Stimulated activated naive CD8-positive, alpha-beta T cell treated with anti-CD3 and anti-CD28 coated beads, Interleukin-15, amount 100 ng/mL, for 72 hours (primary cell): ENCODE measurements around the gene ILDR1.

Source experiments
- ATAC-seq: fragments of 150-1000 bp; cut with Tn5 transposase; 2 replicates; pipeline ENCODE4 v1.10.0; 2021; ENCODE audit warnings: mild to moderate bottlenecking, moderate library complexity
- DNase-seq, 2 donors: peaks; one replicate each; pipeline ENCODE4 v3.0.0; 2021 to 2022
- H3K27ac Mint-ChIP-seq, 2 donors: one replicate each; pipeline ENCODE4 v1.8.0; 2022; ENCODE audit warnings: mild to moderate bottlenecking in 2 of 2, mixed read lengths in 2 of 2, moderate library complexity in 2 of 2
- H3K27me3 Mint-ChIP-seq: one replicate; pipeline ENCODE4 v1.8.0; 2022; ENCODE audit warnings: mixed read lengths
- H3K4me1 Mint-ChIP-seq: one replicate; pipeline ENCODE4 v1.8.0; 2022; ENCODE audit warnings: mild to moderate bottlenecking, mixed read lengths
- H3K4me3 Mint-ChIP-seq, 2 donors: one replicate each; pipeline ENCODE4 v1.8.0; 2022; ENCODE audit warnings: mild to moderate bottlenecking in 2 of 2, mixed read lengths in 2 of 2, moderate library complexity in 1 of 2
- H3K9me3 Mint-ChIP-seq, 2 donors: one replicate each; pipeline ENCODE4 v1.8.0; 2022; ENCODE audit warnings: mixed read lengths in 2 of 2

Gene ILDR1

GRCh38 chr3:121988146-121988545, 33.9 kb downstream of the ILDR1 start:
- no peak overlapping the region for H3K27ac Mint-ChIP-seq
- H3K27me3 Mint-ChIP-seq = peaks cover 8% of the 10 kb centered on the region
- no peak for DNase-seq
- peak; percentile 80 for ATAC-seq
- H3K4me3 Mint-ChIP-seq = no peak overlapping the region
- H3K4me1 Mint-ChIP-seq = no peaks in the 10 kb centered on the region
- peaks cover 21 to 23% of the 10 kb centered on the region in 2 donors for H3K9me3 Mint-ChIP-seq

- DNase-seq = no peak
- Mint-ChIP-seq H3K4me1 (peaks cover 10% of the 10 kb centered on the region), H3K27me3 (peaks cover 16% of the 10 kb centered on the region), H3K27ac (no peak overlapping the region), H3K4me3 (no peak overlapping the region), H3K9me3 (peaks cover 21 to 23% of the 10 kb centered on the region in 2 donors)
- ATAC-seq = no peak
These were observed 36.2 kb downstream of the ILDR1 start for GRCh38 chr3:121985846-121986245.

DNA sequence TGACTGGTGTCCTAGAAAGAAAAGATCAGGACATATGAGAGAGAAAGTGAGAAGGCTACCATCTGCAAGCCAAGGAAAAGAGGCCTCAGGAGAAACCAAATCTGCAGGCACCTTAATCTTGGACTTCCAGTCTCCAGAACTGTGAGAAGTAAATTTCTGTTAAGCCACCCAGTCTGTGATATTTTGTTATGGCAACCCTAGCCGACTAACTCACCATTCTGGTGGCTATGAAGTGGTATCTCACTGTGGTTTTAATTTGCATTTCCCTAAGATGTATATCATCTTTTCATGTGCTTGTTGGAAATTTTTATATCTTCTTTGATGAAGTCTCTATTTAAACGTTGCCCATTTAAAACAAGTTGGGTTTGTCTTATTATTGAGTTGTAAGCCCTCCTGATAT, 40.6 kb downstream of the ILDR1 start:
- ATAC-seq = no peak
- no peak for DNase-seq
- H3K4me1 Mint-ChIP-seq = peaks cover 13% of the 10 kb centered on the region
- peaks cover 28 to 31% of the 10 kb centered on the region in 2 donors for H3K9me3 Mint-ChIP-seq
- no peak overlapping the region for H3K27ac Mint-ChIP-seq
- peaks cover 17% of the 10 kb centered on the region for H3K27me3 Mint-ChIP-seq
- no peak overlapping the region for H3K4me3 Mint-ChIP-seq

DNA sequence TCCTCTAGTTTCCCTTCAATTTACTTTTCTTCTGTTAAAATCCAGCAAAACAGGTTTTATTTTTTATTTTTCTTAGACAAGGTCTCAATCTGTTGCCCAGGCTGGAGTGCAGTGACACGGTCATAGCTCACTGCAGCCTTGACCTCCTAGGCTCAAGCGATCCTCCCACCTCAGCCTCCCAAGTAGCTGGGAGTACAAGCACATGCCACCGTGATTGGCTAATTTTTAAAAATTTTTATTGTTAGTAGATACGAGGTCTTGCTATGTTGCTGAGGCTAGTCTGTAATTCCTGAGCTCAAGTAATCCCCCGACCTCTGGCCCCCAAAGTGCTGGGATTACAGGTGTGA, 41.6 kb downstream of the ILDR1 start:
- H3K27ac Mint-ChIP-seq = no peak overlapping the region
- peaks cover 13% of the 10 kb centered on the region for H3K4me1 Mint-ChIP-seq
- no peak for DNase-seq
- peaks cover 14% of the 10 kb centered on the region for H3K27me3 Mint-ChIP-seq
- H3K9me3 Mint-ChIP-seq = peaks cover 28 to 29% of the 10 kb centered on the region in 2 donors
- no peak for ATAC-seq
- H3K4me3 Mint-ChIP-seq = no peak overlapping the region

GRCh38 chr3:121979734-121980449, 42.2 kb downstream of the ILDR1 start:
- Mint-ChIP-seq H3K27me3 (peaks cover 9% of the 10 kb centered on the region), H3K4me3 (no peak overlapping the region), H3K4me1 (peaks cover 13% of the 10 kb centered on the region), H3K27ac (no peak overlapping the region), H3K9me3 (peaks cover 24 to 26% of the 10 kb centered on the region in 2 donors)
- no peak for DNase-seq
- no peak for ATAC-seq

- peaks cover 13% of the 10 kb centered on the region for H3K4me1 Mint-ChIP-seq
- no peak for DNase-seq
- peaks cover 18 to 21% of the 10 kb centered on the region in 2 donors for H3K9me3 Mint-ChIP-seq
- no peak overlapping the region for H3K27ac Mint-ChIP-seq
- H3K4me3 Mint-ChIP-seq = no peak overlapping the region
- H3K27me3 Mint-ChIP-seq = peaks cover 9% of the 10 kb centered on the region
- no peak for ATAC-seq
These were observed 42.8 kb downstream of the ILDR1 start for GRCh38 chr3:121979246-121979645.

- Mint-ChIP-seq H3K27ac (no peak overlapping the region), H3K27me3 (peaks cover 9% of the 10 kb centered on the region), H3K4me3 (no peak overlapping the region), H3K9me3 (peaks cover 7 to 11% of the 10 kb centered on the region in 2 donors), H3K4me1 (peaks cover 12% of the 10 kb centered on the region)
- DNase-seq (no peak), ATAC-seq (no peak)
These were observed 45.3 kb downstream of the ILDR1 start for GRCh38 chr3:121976727-121977126.

DNA sequence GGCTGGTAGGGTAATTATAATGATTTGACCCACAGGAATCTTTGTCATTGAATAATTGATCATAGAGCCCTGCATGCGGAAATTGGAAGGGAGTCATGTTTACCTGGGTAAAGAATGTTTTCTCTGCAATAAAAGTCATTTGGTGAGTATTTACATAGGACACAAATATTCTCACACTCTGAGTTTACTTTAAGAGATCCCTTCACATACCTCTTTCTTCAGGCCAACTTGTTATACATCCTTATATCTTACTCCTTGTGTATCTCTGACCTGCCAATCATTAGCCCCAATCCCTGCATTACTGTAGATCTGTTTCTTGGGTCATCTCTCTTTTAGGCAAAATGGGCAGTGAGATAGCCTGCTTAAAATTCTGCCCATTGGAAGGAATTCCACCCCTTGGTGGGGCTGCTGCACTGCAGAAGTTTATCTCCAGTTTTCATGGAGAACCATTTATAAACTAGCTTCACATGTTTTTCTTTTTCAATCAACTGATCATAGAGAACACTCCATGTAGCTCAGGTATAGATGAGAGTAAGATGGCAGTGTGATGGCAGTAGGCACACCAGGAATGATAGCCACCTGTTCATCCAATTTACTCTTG, 46.2 kb downstream of the ILDR1 start:
- H3K9me3 Mint-ChIP-seq = peaks cover 7 to 11% of the 10 kb centered on the region in 2 donors
- DNase-seq (no peak), ATAC-seq (no peak)
- peaks cover under 1% of the 10 kb centered on the region for H3K27me3 Mint-ChIP-seq
- no peak overlapping the region for H3K4me3 Mint-ChIP-seq
- H3K27ac Mint-ChIP-seq = no peak overlapping the region
- peaks cover 2% of the 10 kb centered on the region for H3K4me1 Mint-ChIP-seq

DNA sequence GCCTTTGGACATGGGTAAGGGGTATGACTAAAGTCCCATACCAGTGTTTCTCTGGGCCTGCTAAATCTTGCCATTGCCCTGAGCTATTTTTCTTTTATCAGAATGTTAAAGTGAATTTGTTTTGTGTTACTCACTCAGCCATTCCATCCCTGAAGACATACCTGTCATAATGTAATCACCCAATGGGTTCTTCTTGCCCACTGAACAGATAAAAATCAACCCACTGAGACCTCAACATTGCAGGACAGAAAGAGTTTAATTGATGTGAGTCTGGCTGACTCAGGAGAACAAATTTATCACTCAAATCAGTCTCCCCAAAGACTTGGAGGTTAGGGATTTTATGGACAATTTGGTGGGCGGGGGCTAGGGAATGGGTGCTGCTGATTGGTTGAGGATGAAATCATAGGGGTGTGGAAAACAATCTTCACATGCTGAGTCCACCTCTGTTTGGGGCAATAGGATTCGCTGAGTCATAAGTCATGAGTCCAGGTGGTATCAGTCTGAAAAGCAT, 47.4 kb downstream of the ILDR1 start:
- Mint-ChIP-seq H3K27ac (no peak overlapping the region), H3K27me3 (no peaks in the 10 kb centered on the region), H3K9me3 (peaks cover 7 to 11% of the 10 kb centered on the region in 2 donors), H3K4me3 (no peak overlapping the region), H3K4me1 (no peaks in the 10 kb centered on the region)
- DNase-seq = no peak
- no peak for ATAC-seq

- H3K27ac Mint-ChIP-seq = no peak overlapping the region
- no peaks in the 10 kb centered on the region for H3K27me3 Mint-ChIP-seq
- no peaks in the 10 kb centered on the region for H3K4me1 Mint-ChIP-seq
- no peak overlapping the region for H3K4me3 Mint-ChIP-seq
- no peak for DNase-seq
- peaks cover 5 to 8% of the 10 kb centered on the region in 2 donors for H3K9me3 Mint-ChIP-seq
- no peak for ATAC-seq
These were observed 52.0 kb downstream of the ILDR1 start for GRCh38 chr3:121970047-121970446.

DNA sequence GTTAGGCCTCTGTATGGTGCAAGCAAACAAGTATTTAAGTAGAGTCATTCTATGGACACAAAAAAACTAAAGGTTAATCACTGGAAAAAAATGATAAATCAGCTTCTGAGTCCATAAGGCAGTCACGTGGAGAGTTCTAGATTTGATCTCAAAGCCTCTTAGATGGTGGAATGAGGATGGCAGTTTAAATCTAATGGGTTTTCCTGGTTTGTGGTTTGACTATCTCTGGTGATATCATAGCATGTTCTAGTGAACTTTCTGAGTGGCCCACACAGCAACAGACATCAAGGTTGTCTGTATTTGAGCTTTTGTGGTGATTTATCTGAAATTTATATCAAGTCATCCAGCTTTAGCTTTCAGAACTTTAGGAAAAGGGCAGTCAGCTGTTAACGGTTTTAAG, 52.4 kb downstream of the ILDR1 start:
- peaks cover 1% of the 10 kb centered on the region for H3K27me3 Mint-ChIP-seq
- DNase-seq (no peak), ATAC-seq (no peak)
- H3K9me3 Mint-ChIP-seq = peaks cover 7 to 8% of the 10 kb centered on the region in 2 donors
- no peak overlapping the region for H3K27ac Mint-ChIP-seq
- no peaks in the 10 kb centered on the region for H3K4me1 Mint-ChIP-seq
- H3K4me3 Mint-ChIP-seq = no peak overlapping the region

- ATAC-seq (no peak), DNase-seq (no peak)
- H3K9me3 Mint-ChIP-seq = peaks cover 32 to 33% of the 10 kb centered on the region in 2 donors
- H3K27ac Mint-ChIP-seq = no peak overlapping the region
- peaks cover 23% of the 10 kb centered on the region for H3K27me3 Mint-ChIP-seq
- no peaks in the 10 kb centered on the region for H3K4me1 Mint-ChIP-seq
- H3K4me3 Mint-ChIP-seq = no peak overlapping the region
These were observed 58.4 kb downstream of the ILDR1 start for GRCh38 chr3:121963608-121964007.

DNA sequence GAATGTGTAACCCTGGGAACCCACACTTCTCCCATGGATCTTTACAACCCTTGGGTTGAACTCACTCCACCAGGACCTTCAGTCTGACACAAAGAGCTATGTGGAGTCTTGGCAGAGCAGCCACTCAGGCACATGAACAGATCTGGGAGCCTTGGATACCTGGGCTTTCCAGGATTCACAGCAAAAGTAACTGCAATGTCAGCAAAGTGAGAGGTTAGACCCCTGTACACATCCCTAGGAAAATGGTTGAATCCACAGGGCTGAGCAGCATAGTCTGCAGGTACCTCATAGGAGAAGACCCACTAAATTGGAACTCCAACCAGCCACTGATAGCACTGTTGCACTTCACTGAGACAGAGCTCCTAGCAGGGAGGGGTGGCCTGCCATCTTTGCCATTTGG, 59.6 kb downstream of the ILDR1 start:
- H3K27me3 Mint-ChIP-seq = peaks cover 23% of the 10 kb centered on the region
- no peak overlapping the region for H3K4me3 Mint-ChIP-seq
- no peak for ATAC-seq
- no peaks in the 10 kb centered on the region for H3K4me1 Mint-ChIP-seq
- no peak for DNase-seq
- no peak overlapping the region for H3K27ac Mint-ChIP-seq
- H3K9me3 Mint-ChIP-seq = peaks cover 33 to 39% of the 10 kb centered on the region in 2 donors

- DNase-seq = no peak
- H3K27me3 Mint-ChIP-seq = peaks cover 23% of the 10 kb centered on the region
These were observed 60.8 kb downstream of the ILDR1 start for GRCh38 chr3:121961283-121961682.

GRCh38 chr3:121958801-121959200, 63.2 kb downstream of the ILDR1 start:
- peaks cover 27 to 32% of the 10 kb centered on the region in 2 donors for H3K9me3 Mint-ChIP-seq
- H3K4me1 Mint-ChIP-seq = no peaks in the 10 kb centered on the region
- H3K27ac Mint-ChIP-seq = no peak overlapping the region
- ATAC-seq = no peak
- no peak for DNase-seq
- peaks cover 13% of the 10 kb centered on the region for H3K27me3 Mint-ChIP-seq
- H3K4me3 Mint-ChIP-seq = no peak overlapping the region

More at GRCh38 chr3:121961283-121961682, 60.8 kb downstream of the ILDR1 start:
- no peak overlapping the region for H3K27ac Mint-ChIP-seq
- no peak for ATAC-seq
- H3K4me1 Mint-ChIP-seq = no peaks in the 10 kb centered on the region
- peaks cover 37% of the 10 kb centered on the region in 2 donors for H3K9me3 Mint-ChIP-seq
- no peak overlapping the region for H3K4me3 Mint-ChIP-seq

GRCh38 chr3:121957674-121958415, 64.2 kb downstream of the ILDR1 start:
- H3K4me1 Mint-ChIP-seq = no peaks in the 10 kb centered on the region
- H3K27ac Mint-ChIP-seq = no peak overlapping the region
- ATAC-seq (no peak), DNase-seq (no peak)
- peaks cover 5% of the 10 kb centered on the region for H3K27me3 Mint-ChIP-seq
- H3K9me3 Mint-ChIP-seq = peaks cover 22 to 28% of the 10 kb centered on the region in 2 donors
- no peak overlapping the region for H3K4me3 Mint-ChIP-seq
